Measurements from ENCODE around the gene DDN.

The DDN gene

GRCh38 chr12:49014547-49014946 is 15.4 kb upstream of the DDN start:
- TF ChIP-seq, protein P1, sequence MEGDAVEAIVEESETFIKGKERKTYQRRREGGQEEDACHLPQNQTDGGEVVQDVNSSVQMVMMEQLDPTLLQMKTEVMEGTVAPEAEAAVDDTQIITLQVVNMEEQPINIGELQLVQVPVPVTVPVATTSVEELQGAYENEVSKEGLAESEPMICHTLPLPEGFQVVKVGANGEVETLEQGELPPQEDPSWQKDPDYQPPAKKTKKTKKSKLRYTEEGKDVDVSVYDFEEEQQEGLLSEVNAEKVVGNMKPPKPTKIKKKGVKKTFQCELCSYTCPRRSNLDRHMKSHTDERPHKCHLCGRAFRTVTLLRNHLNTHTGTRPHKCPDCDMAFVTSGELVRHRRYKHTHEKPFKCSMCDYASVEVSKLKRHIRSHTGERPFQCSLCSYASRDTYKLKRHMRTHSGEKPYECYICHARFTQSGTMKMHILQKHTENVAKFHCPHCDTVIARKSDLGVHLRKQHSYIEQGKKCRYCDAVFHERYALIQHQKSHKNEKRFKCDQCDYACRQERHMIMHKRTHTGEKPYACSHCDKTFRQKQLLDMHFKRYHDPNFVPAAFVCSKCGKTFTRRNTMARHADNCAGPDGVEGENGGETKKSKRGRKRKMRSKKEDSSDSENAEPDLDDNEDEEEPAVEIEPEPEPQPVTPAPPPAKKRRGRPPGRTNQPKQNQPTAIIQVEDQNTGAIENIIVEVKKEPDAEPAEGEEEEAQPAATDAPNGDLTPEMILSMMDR (IDR thresholded peaks at IDR 0.05; ENCODE audit: insufficient read depth, low read length, missing control alignments) = peak; percentile 33
- DNase-seq (ENCODE audit: low read depth, low spot score) = no peak

GRCh38 chr12:49013428-49013827 is 14.3 kb upstream of the DDN start:
- H3K4me3 ChIP-seq (ENCODE audit: low read depth, low read length) = no peak overlapping the region
- POLR2A ChIA-PET = no interaction called here
- DNase-seq (ENCODE audit: low read depth, low spot score) = no peak
- TF ChIP-seq, protein P1 (IDR thresholded peaks at IDR 0.05; ENCODE audit: insufficient read depth, low read length, missing control alignments) = no peak
- CTCF ChIA-PET = interaction anchor here (0.8 to 15.6 kb wide), 6 partner anchors 14 to 159 kb away, joined by 3 to 303 read pairs (median 6); partner anchors contain the start of gene DDN

More at GRCh38 chr12:49014547-49014946, 15.4 kb upstream of the DDN start:
- CTCF ChIA-PET = interaction anchor here (0.7 to 15.6 kb wide), 14 partner anchors 9 to 200 kb away, joined by 3 to 303 read pairs (median 4); partner anchors contain the start of genes ARF3, DDN and DDX23
- POLR2A ChIA-PET = interaction anchor here (1.2 to 1.4 kb wide), 2 partner anchors 14 to 29 kb away, joined by 3 to 7 read pairs; no protein-coding TSS in a partner anchor
- H3K4me3 ChIP-seq (ENCODE audit: low read depth, low read length) = no peak overlapping the region

DNA sequence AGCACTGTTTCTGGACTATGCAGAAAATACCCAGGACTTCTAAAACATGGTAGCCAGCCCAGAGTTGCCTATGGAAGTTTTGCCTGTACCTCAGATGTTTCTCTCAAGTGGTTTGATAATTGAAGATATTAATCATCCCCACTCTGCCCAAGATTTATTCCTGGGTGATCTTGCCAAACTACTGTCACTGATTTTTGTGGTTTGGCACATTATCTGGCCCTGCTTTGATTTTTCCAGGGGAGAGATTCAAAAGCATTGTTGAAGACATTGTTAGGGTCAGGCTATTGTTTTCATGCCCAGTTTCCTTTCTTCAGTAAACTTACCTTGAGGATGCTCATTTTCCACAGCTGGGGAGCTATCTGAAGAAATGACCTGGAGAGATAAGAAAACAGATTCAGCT is 13.6 kb upstream of the DDN start:
- TF ChIP-seq, protein P1 (IDR thresholded peaks at IDR 0.05; ENCODE audit: insufficient read depth, low read length, missing control alignments) = no peak
- DNase-seq (ENCODE audit: low read depth, low spot score) = no peak
- ChIA-PET CTCF (interaction anchor here (0.7 to 15.6 kb wide), 4 partner anchors 13 to 159 kb away, joined by 3 to 303 read pairs (median 6); partner anchors contain the start of gene DDN), POLR2A (no interaction called here)
- H3K4me3 ChIP-seq (ENCODE audit: low read depth, low read length) = no peak overlapping the region

DNA sequence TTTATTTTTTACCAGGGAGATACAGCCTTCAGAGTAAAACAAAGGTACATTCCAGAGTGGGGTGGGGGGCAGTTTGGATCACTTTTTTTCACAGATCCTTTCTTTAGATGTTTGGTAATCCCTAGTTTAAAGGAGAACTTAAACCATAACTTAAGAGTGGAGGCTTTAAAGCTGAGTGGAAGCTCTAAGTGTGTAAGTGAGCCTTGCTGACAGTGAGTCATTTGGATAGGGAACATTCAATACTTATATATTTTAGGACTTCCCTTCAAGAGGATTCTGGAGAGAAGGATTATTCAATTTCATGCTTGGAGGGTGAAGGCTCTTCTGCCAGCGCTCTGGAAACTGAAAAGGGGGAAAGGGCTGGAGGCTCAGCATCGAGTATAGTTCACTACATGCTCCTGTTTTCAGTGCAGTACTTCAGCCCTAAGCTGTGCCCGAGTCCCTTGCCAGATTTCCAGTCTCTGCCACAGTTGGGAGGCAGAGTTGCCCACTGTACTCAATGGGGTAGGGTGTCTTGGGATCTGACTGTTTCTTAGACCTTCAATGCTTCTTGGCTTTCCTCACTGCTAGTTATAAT is 11.0 kb upstream of the DDN start:
- no peak overlapping the region for H3K4me3 ChIP-seq (ENCODE audit: low read depth, low read length)
- ChIA-PET POLR2A (no interaction called here), CTCF (interaction anchor here (1.4 to 35.8 kb wide), 4 partner anchors 8 to 39 kb away, joined by 4 to 1340 read pairs (median 154); partner anchors contain the start of genes ARF3, DDN, WNT1 and WNT10B)
- TF ChIP-seq, protein P1 (IDR thresholded peaks at IDR 0.05; ENCODE audit: insufficient read depth, low read length, missing control alignments) = no peak
- no peak for DNase-seq (ENCODE audit: low read depth, low spot score)

GRCh38 chr12:49008943-49009342 is 9.8 kb upstream of the DDN start:
- CTCF ChIA-PET = interaction anchor here (0.6 to 35.8 kb wide), 4 partner anchors 10 to 226 kb away, joined by 3 to 1340 read pairs (median 154); partner anchors contain the start of genes ARF3, DDN, WNT1 and WNT10B
- POLR2A ChIA-PET = interaction anchor here (0.7 kb wide), 1 partner anchor 122 kb away, joined by 3 read pairs; the partner anchor contains the start of gene TUBA1B
- no peak overlapping the region for H3K4me3 ChIP-seq (ENCODE audit: low read depth, low read length)
- TF ChIP-seq, protein P1 (IDR thresholded peaks at IDR 0.05; ENCODE audit: insufficient read depth, low read length, missing control alignments) = no peak
- DNase-seq (ENCODE audit: low read depth, low spot score) = no peak

DNA sequence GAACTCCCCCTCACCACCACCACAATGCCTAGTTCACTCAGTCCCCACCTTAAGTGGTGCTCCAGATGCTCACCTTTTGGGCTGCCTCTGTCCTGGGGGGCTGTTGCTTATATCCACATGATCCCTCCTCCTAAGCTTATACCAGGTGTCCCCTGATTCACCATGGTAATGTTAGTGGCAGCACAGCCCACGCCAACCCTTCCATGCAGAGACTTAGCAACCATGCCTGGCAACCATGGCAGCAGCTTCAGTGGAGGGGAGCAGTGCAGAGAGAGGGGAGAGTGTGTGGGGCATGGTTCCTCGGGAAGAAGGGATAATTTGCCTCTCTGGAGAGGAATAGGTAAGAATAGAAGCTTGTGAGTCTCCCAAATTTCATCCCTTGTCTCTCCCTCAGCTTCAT is 1.2 kb upstream of the DDN start:
- CTCF ChIA-PET = interaction anchor here (0.8 to 35.8 kb wide), 6 partner anchors 10 to 147 kb away, joined by 3 to 1340 read pairs (median 4); partner anchors contain the start of genes ARF3, PRKAG1, WNT1 and WNT10B
- TF ChIP-seq, protein P1 (IDR thresholded peaks at IDR 0.05; ENCODE audit: insufficient read depth, low read length, missing control alignments) = no peak
- DNase-seq (ENCODE audit: low read depth, low spot score) = no peak
- H3K4me3 ChIP-seq (ENCODE audit: low read depth, low read length) = no peak overlapping the region
- POLR2A ChIA-PET = interaction anchor here (0.8 to 1.9 kb wide), 2 partner anchors 14 to 20 kb away, joined by 3 to 7 read pairs; no protein-coding TSS in a partner anchor
